Neural progenitor cell (in vitro differentiated cells): ENCODE results near the gene EXOC4.

Experiments used
- EZH2 ChIP-seq: fragments of 200-600 bp; sonication (generic); IDR thresholded peaks from 2 replicates; pipeline ENCODE4 v1.6.1; 2017; ENCODE audit warnings: antibody characterized with exemption, mild to moderate bottlenecking, moderate library complexity
- EZH2phosphoT487 ChIP-seq: fragments of 200-600 bp; sonication (generic); IDR thresholded peaks from 2 replicates; pipeline ENCODE4 v1.6.1; 2017; ENCODE audit warnings: antibody characterized with exemption
- TF ChIP-seq, protein P1 (sequence below): fragments of 200-600 bp; sonication (generic); IDR thresholded peaks from 2 replicates; pipeline ENCODE4 v1.5.1; 2017; ENCODE audit warnings: antibody characterized with exemption, mild to moderate bottlenecking

GRCh38 chr7:133783276-133783675 lies 530.4 kb downstream of the EXOC4 start:
- TF ChIP-seq, protein P1, sequence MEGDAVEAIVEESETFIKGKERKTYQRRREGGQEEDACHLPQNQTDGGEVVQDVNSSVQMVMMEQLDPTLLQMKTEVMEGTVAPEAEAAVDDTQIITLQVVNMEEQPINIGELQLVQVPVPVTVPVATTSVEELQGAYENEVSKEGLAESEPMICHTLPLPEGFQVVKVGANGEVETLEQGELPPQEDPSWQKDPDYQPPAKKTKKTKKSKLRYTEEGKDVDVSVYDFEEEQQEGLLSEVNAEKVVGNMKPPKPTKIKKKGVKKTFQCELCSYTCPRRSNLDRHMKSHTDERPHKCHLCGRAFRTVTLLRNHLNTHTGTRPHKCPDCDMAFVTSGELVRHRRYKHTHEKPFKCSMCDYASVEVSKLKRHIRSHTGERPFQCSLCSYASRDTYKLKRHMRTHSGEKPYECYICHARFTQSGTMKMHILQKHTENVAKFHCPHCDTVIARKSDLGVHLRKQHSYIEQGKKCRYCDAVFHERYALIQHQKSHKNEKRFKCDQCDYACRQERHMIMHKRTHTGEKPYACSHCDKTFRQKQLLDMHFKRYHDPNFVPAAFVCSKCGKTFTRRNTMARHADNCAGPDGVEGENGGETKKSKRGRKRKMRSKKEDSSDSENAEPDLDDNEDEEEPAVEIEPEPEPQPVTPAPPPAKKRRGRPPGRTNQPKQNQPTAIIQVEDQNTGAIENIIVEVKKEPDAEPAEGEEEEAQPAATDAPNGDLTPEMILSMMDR = no peak
- TF ChIP-seq EZH2phosphoT487 (no peak), EZH2 (no peak)
